Umbilical cord (tissue), 2 donors: ENCODE results near the gene ARPIN. TPM values are rescaled to one million over a fixed set of nuclear protein-coding genes. Genes with fewer than 3 reads are reported as not detected.
"Not testable (repeated sequence)": the region's sequence is repeated elsewhere in the genome, so short reads cannot be mapped to it uniquely, and the experiment has no call there.

ENCODE experiments used
- DNase-seq: peaks from one replicate; pipeline ENCODE4 v3.0.0-alpha.2; 2015; ENCODE audit warnings: low spot score
- total RNA-seq: library from RNA; depleted of rRNA; stranded (reverse); fragments of >200 nt; gene quantifications from one replicate; pipeline ENCODE4 v1.2.3, GENCODE V29; 2014; ENCODE audit warnings: low replicate concordance; ENCODE audit not compliant: insufficient read depth

Gene ARPIN
- total RNA-seq, 1 donor from 2014 or later, result 16.6 TPM

GRCh38 chr15:89878323-89878722, 34.4 kb downstream of the ARPIN start:
- DNase-seq, result no peak

- DNase-seq, result no peak
Observed at GRCh38 chr15:89877083-89877425, 35.7 kb downstream of the ARPIN start.

GRCh38 chr15:89876396-89877082, 36.2 kb downstream of the ARPIN start:
- peak; percentile 47 for DNase-seq

- DNase-seq, result no peak
Observed at GRCh38 chr15:89875741-89876140, 37.0 kb downstream of the ARPIN start.

GRCh38 chr15:89874926-89875564, 37.7 kb downstream of the ARPIN start:
- DNase-seq, result peak; percentile 73

- DNase-seq, result no peak
Observed at GRCh38 chr15:89870688-89871288, 42.0 kb downstream of the ARPIN start.

- DNase-seq, result no peak
Observed at GRCh38 chr15:89870006-89870405, 42.7 kb downstream of the ARPIN start.

GRCh38 chr15:89869490-89869889, 43.3 kb downstream of the ARPIN start:
- not testable (repeated sequence) for DNase-seq

GRCh38 chr15:89864958-89865739, 47.6 kb downstream of the ARPIN start:
- no peak for DNase-seq

- DNase-seq, result peak; percentile 23
Observed at GRCh38 chr15:89863918-89864317, 48.8 kb downstream of the ARPIN start.

GRCh38 chr15:89860891-89861290, 51.9 kb downstream of the ARPIN start:
- peak; percentile 52 for DNase-seq

GRCh38 chr15:89860431-89860830, 52.3 kb downstream of the ARPIN start:
- peak; percentile 40 for DNase-seq

- no peak for DNase-seq
Observed at GRCh38 chr15:89858661-89859458, 53.9 kb downstream of the ARPIN start.

- DNase-seq, result no peak
Observed at GRCh38 chr15:89857673-89858072, 55.1 kb downstream of the ARPIN start.

- DNase-seq, result no peak
Observed at GRCh38 chr15:89855948-89856347, 56.8 kb downstream of the ARPIN start.

GRCh38 chr15:89854863-89855262, 57.9 kb downstream of the ARPIN start:
- not testable (repeated sequence) for DNase-seq

GRCh38 chr15:89852342-89852995, 60.3 kb downstream of the ARPIN start:
- no peak for DNase-seq

- no peak for DNase-seq
Observed at GRCh38 chr15:89851673-89852341, 60.9 kb downstream of the ARPIN start.

- DNase-seq, result no peak
Observed at GRCh38 chr15:89848970-89849292, 63.8 kb downstream of the ARPIN start.

- DNase-seq, result no peak
Observed at GRCh38 chr15:89847101-89847500, 65.7 kb downstream of the ARPIN start.
